PFSK-1 (cell line): Measurements from ENCODE around the gene PEX12.

Experiments
- POLR2AphosphoS5 ChIP-seq: IDR thresholded peaks from 2 replicates; pipeline ENCODE4 v1.6.1; 2012; ENCODE audit warnings: low read depth, mild to moderate bottlenecking, control low read depth, low read length, moderate library complexity
- TAF1 ChIP-seq: IDR thresholded peaks from 2 replicates; pipeline ENCODE4 v1.6.1; 2012; ENCODE audit warnings: low read length, control low read depth, borderline replicate concordance; ENCODE audit not compliant: insufficient read depth
- TF ChIP-seq, protein P1 (sequence below), 2 experiments: IDR thresholded peaks; 2 replicates each; pipeline versions ENCODE4 v1.6.1 to v1.8.0; 2011 to 2012; ENCODE audit warnings: low read depth in 2 of 2, low read length in 2 of 2, control low read depth in 1 of 2, inconsistent platforms in 1 of 2, mild to moderate bottlenecking in 1 of 2, moderate library complexity in 1 of 2; ENCODE audit not compliant: insufficient read depth in 1 of 2

DNA sequence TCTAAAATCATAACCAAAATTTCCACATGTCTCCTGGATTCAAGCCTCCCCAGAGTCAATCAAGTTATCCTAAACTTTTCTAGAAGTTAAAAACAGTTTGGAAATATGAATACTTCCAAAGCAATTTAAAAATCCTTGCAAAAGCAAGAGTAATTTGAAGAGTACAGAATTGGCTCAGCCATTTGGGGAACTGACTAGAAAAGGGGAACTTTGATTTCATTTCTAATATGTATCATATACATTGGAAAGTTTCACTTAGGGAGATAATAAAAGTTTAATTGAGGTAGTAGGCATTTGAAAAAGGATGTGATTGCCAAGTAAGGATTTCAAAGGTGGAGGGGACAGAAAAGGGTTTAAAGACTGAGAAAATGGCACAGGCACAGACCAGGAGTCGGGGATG, 31.9 kb downstream of the PEX12 start:
- no peak for TF ChIP-seq POLR2AphosphoS5
- TF ChIP-seq, protein P1, sequence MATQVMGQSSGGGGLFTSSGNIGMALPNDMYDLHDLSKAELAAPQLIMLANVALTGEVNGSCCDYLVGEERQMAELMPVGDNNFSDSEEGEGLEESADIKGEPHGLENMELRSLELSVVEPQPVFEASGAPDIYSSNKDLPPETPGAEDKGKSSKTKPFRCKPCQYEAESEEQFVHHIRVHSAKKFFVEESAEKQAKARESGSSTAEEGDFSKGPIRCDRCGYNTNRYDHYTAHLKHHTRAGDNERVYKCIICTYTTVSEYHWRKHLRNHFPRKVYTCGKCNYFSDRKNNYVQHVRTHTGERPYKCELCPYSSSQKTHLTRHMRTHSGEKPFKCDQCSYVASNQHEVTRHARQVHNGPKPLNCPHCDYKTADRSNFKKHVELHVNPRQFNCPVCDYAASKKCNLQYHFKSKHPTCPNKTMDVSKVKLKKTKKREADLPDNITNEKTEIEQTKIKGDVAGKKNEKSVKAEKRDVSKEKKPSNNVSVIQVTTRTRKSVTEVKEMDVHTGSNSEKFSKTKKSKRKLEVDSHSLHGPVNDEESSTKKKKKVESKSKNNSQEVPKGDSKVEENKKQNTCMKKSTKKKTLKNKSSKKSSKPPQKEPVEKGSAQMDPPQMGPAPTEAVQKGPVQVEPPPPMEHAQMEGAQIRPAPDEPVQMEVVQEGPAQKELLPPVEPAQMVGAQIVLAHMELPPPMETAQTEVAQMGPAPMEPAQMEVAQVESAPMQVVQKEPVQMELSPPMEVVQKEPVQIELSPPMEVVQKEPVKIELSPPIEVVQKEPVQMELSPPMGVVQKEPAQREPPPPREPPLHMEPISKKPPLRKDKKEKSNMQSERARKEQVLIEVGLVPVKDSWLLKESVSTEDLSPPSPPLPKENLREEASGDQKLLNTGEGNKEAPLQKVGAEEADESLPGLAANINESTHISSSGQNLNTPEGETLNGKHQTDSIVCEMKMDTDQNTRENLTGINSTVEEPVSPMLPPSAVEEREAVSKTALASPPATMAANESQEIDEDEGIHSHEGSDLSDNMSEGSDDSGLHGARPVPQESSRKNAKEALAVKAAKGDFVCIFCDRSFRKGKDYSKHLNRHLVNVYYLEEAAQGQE (IDR thresholded peaks at IDR 0.05; ENCODE audit: insufficient read depth in 1 of 2, low read depth in 2 of 2, low read length in 2 of 2) = no peak
- no peak for TF ChIP-seq TAF1
